GM03348 (cell line): Measurements from ENCODE around the gene FASTKD1.
"Not testable (repeated sequence)": the region's sequence is repeated elsewhere in the genome, so short reads cannot be mapped to it uniquely, and the experiment has no call there.

Experiments used
- DNase-seq: peaks from one replicate; pipeline ENCODE4 v3.0.0; 2012; ENCODE audit warnings: low spot score

FASTKD1 gene

GRCh38 chr2:169569948-169570347 is 3.7 kb downstream of the FASTKD1 start:
- no peak for DNase-seq

- no peak for DNase-seq
Measured at GRCh38 chr2:169565686-169566085, 8.0 kb downstream of the FASTKD1 start.

- no peak for DNase-seq
Measured at GRCh38 chr2:169562519-169562918, 11.1 kb downstream of the FASTKD1 start.

GRCh38 chr2:169562084-169562483 is 11.6 kb downstream of the FASTKD1 start:
- not testable (repeated sequence) for DNase-seq

- DNase-seq = no peak
Measured at GRCh38 chr2:169561364-169561763, 12.3 kb downstream of the FASTKD1 start.

- DNase-seq = no peak
Measured at GRCh38 chr2:169546756-169547155, 26.9 kb downstream of the FASTKD1 start.

GRCh38 chr2:169542433-169542832 is 31.2 kb downstream of the FASTKD1 start:
- DNase-seq = no peak

- no peak for DNase-seq
Measured at GRCh38 chr2:169540146-169540545, 33.5 kb downstream of the FASTKD1 start.

GRCh38 chr2:169539460-169539859 is 34.2 kb downstream of the FASTKD1 start:
- DNase-seq = not testable (repeated sequence)

GRCh38 chr2:169528271-169528701 is 45.4 kb downstream of the FASTKD1 start:
- peak; percentile 60 for DNase-seq

- DNase-seq = no peak
Measured at GRCh38 chr2:169526451-169526850, 47.2 kb downstream of the FASTKD1 start.

- DNase-seq = no peak
Measured at GRCh38 chr2:169525434-169525833, 48.2 kb downstream of the FASTKD1 start.

- no peak for DNase-seq
Measured at GRCh38 chr2:169523681-169524080, 50.0 kb downstream of the FASTKD1 start.

GRCh38 chr2:169520896-169521295 is 52.8 kb downstream of the FASTKD1 start:
- DNase-seq = no peak

- DNase-seq = not testable (repeated sequence)
Measured at GRCh38 chr2:169516488-169516995, 57.1 kb downstream of the FASTKD1 start.

- not testable (repeated sequence) for DNase-seq
Measured at GRCh38 chr2:169514758-169515157, 58.9 kb downstream of the FASTKD1 start.

GRCh38 chr2:169513926-169514325 is 59.7 kb downstream of the FASTKD1 start:
- DNase-seq = no peak

- DNase-seq = no peak
Measured at GRCh38 chr2:169513094-169513493, 60.6 kb downstream of the FASTKD1 start.

GRCh38 chr2:169512525-169512924 is 61.1 kb downstream of the FASTKD1 start:
- DNase-seq = no peak

GRCh38 chr2:169511818-169512217 is 61.8 kb downstream of the FASTKD1 start:
- DNase-seq = no peak

GRCh38 chr2:169510496-169510895 is 63.2 kb downstream of the FASTKD1 start:
- DNase-seq = no peak

GRCh38 chr2:169509955-169510354 is 63.7 kb downstream of the FASTKD1 start:
- DNase-seq = no peak

GRCh38 chr2:169509298-169509885 is 64.3 kb downstream of the FASTKD1 start, which contains the start of gene KLHL41:
KLHL41 (plus strand) TSS chr2:169509702; CDS start chr2:169509779, 77 bp downstream.
- peak; percentile 41 for DNase-seq

- peak; percentile 23 for DNase-seq
Measured at GRCh38 chr2:169507698-169508097, 66.0 kb downstream of the FASTKD1 start.
